Sigmoid colon (tissue), 4 donors: ENCODE results near the gene CSN3.

Experiments
- CTCF ChIP-seq, 4 experiments: fragments of 450-650 bp in 3 of 4; fragments of 200-600 bp in 1 of 4; IDR thresholded peaks; one replicate each; pipeline ENCODE4 v1.5.1; 2016 to 2019; ENCODE audit warnings: antibody characterized with exemption in 4 of 4, mild to moderate bottlenecking in 3 of 4, moderate library complexity in 2 of 4
- POLR2A ChIP-seq, 2 donors: fragments of 450-650 bp; IDR thresholded peaks; one replicate each; pipeline ENCODE4 v1.6.1; 2016; ENCODE audit warnings: antibody characterized with exemption in 2 of 2, mild to moderate bottlenecking in 2 of 2, moderate library complexity in 2 of 2
- POLR2AphosphoS5 ChIP-seq, 4 donors: sonication (generic); formaldehyde crosslinking; IDR thresholded peaks; one replicate each; pipeline ENCODE4 v1.6.1; 2017; ENCODE audit warnings: antibody characterized with exemption in 4 of 4

DNA sequence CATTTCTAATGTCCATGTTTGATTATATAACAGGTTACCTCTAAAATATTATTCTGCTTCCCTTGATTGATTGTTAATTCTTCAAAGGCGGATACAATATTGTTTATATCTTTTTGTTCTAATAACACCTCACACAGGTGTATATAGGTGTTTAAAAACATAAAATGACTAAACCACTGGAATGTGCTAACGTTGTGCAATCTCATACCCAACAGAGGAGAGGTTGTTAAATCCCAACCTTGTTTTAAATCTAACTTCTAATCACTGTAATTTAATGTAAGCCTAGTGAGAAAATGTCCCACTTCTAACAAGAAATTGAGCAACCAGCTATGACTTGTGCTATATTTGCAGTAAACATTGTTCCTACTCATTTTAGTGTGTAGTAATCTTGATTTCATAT is 45.5 kb upstream of the CSN3 start:
- TF ChIP-seq POLR2AphosphoS5 (IDR thresholded peaks at IDR 0.05) (no peak), CTCF (IDR thresholded peaks at IDR 0.05) (no peak), POLR2A (IDR thresholded peaks at IDR 0.05) (no peak)
